HFFc6 (cell line): ENCODE data around the gene PNLIPRP1. TPM values are rescaled to one million over a fixed set of nuclear protein-coding genes. Genes with fewer than 3 reads are reported as not detected.

Experiments
- DNase-seq: peaks from one replicate; pipeline ENCODE4 v3.0.0-alpha.2; 2018
- H3K27ac Mint-ChIP-seq: 2 replicates; pipeline ENCODE4 v1.8.0; 2020; ENCODE audit warnings: mild to moderate bottlenecking, mixed read lengths
- H3K27me3 Mint-ChIP-seq: 2 replicates; pipeline ENCODE4 v1.8.0; 2021; ENCODE audit warnings: mild to moderate bottlenecking, moderate library complexity, mixed read lengths; ENCODE audit not compliant: insufficient read depth
- H3K36me3 Mint-ChIP-seq: 2 replicates; pipeline ENCODE4 v1.8.0; 2021; ENCODE audit warnings: low read depth, mixed read lengths
- H3K4me1 Mint-ChIP-seq: 2 replicates; pipeline ENCODE4 v1.8.0; 2020; ENCODE audit warnings: low read depth, mixed read lengths
- H3K4me3 Mint-ChIP-seq: 2 replicates; pipeline ENCODE4 v1.8.0; 2020; ENCODE audit warnings: mild to moderate bottlenecking, moderate library complexity, mixed read lengths
- H3K9me3 Mint-ChIP-seq: 2 replicates; pipeline ENCODE4 v1.8.0; 2020; ENCODE audit warnings: mild to moderate bottlenecking, mixed read lengths
- total RNA-seq, 6 experiments: library from RNA; stranded (reverse); fragmentation: NEBNext Ultra II Directional; extraction: Animal tissue kit (Norgen Biotek cat#: 25700); gene quantifications; 2 replicates in 1 of 6; 3 replicates in 5 of 6; pipeline ENCODE4 v1.2.3, GENCODE V29; 2021
- TF ChIP-seq, protein P1 (sequence below): fragments of 200-600 bp; sonication (generic); IDR thresholded peaks from 2 replicates; pipeline ENCODE4 v1.5.0; 2021; ENCODE audit warnings: antibody characterized with exemption, mild to moderate bottlenecking

The PNLIPRP1 gene
- total RNA-seq, 6 experiments from 2014 or later, result not detected

DNA sequence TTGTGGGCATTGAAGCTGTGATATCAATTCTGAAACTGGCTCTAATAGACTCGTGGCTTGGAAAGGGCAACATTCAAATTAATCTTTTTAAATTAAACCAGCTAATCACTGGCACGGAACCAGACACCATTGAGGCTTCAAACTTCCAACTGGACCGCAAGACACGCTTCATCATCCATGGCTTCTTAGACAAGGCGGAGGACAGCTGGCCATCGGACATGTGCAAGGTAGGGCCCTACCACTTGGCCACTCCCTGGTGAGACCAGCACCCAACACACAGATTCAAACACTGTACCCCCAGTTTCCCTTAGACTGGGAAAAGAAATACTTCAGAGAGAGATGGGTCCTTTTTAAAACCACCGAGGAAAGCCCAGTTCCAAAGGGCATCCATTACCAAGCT, 35.1 kb downstream of the PNLIPRP1 start:
- no peak for DNase-seq
- no peaks in the 10 kb centered on the region for H3K4me1 Mint-ChIP-seq
- H3K9me3 Mint-ChIP-seq, result no peaks in the 10 kb centered on the region; the same call in 1 of the 2 replicates
- H3K4me3 Mint-ChIP-seq, result no peak overlapping the region
- H3K27ac Mint-ChIP-seq, result no peak overlapping the region
- no peaks in the 10 kb centered on the region for H3K36me3 Mint-ChIP-seq
- peaks cover 15% of the 10 kb centered on the region for H3K27me3 Mint-ChIP-seq
- TF ChIP-seq, protein P1, sequence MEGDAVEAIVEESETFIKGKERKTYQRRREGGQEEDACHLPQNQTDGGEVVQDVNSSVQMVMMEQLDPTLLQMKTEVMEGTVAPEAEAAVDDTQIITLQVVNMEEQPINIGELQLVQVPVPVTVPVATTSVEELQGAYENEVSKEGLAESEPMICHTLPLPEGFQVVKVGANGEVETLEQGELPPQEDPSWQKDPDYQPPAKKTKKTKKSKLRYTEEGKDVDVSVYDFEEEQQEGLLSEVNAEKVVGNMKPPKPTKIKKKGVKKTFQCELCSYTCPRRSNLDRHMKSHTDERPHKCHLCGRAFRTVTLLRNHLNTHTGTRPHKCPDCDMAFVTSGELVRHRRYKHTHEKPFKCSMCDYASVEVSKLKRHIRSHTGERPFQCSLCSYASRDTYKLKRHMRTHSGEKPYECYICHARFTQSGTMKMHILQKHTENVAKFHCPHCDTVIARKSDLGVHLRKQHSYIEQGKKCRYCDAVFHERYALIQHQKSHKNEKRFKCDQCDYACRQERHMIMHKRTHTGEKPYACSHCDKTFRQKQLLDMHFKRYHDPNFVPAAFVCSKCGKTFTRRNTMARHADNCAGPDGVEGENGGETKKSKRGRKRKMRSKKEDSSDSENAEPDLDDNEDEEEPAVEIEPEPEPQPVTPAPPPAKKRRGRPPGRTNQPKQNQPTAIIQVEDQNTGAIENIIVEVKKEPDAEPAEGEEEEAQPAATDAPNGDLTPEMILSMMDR, result no peak

DNA sequence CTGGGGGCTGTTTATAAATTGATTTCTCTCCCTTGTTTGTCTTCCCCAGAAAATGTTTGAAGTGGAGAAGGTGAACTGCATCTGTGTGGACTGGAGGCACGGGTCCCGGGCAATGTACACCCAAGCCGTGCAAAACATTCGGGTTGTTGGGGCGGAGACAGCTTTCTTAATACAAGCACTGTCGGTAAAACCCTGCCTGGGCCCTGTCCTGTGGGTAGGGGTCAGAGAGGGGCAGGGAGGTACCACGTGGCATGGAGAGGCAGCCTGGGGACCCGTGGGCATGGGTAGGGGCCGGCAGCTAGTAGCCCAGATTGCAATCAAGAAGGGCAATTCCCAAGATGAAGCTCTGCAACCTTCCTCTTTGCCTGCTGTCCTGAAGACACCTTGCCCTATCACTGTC, 36.1 kb downstream of the PNLIPRP1 start:
- Mint-ChIP-seq H3K4me3 (no peak overlapping the region), H3K36me3 (no peaks in the 10 kb centered on the region), H3K4me1 (no peaks in the 10 kb centered on the region), H3K27me3 (peaks cover 16% of the 10 kb centered on the region), H3K9me3 (no peaks in the 10 kb centered on the region; the same call in 1 of the 2 replicates), H3K27ac (no peak overlapping the region)
- DNase-seq, result no peak
- TF ChIP-seq, protein P1, result no peak

GRCh38 chr10:116627386-116627933, 36.7 kb downstream of the PNLIPRP1 start:
- Mint-ChIP-seq H3K9me3 (no peaks in the 10 kb centered on the region), H3K27me3 (peaks cover 17% of the 10 kb centered on the region), H3K36me3 (no peaks in the 10 kb centered on the region), H3K4me1 (no peaks in the 10 kb centered on the region), H3K4me3 (no peak overlapping the region), H3K27ac (no peak overlapping the region)
- no peak for DNase-seq
- TF ChIP-seq, protein P1, result peak; percentile 72

DNA sequence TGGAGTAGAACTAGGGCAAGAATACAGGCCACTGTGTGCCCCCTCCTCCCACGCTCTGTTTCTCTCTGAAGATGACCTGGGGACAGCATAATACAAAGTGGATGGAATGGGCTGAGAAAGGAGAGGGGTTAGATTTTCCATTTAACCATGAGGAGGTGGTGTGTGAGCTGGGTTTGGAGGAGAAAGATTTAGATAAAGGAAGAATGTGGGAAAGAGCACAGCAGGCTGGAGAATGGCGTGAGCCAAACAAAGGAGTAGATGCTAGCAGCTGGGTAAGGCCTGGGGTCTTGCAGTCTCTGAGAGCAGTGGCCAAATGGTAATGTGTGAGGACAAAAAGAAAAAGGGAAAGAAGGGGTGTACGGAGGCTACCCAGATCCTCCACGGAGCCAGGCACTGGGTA, 38.6 kb downstream of the PNLIPRP1 start:
- no peaks in the 10 kb centered on the region for H3K4me1 Mint-ChIP-seq
- no peak overlapping the region for H3K27ac Mint-ChIP-seq

GRCh38 chr10:116630020-116630419, 39.3 kb downstream of the PNLIPRP1 start:
- Mint-ChIP-seq H3K9me3 (no peaks in the 10 kb centered on the region), H3K27me3 (peaks cover 19% of the 10 kb centered on the region), H3K36me3 (no peaks in the 10 kb centered on the region), H3K4me3 (no peak overlapping the region), H3K4me1 (no peaks in the 10 kb centered on the region), H3K27ac (no peak overlapping the region)
- no peak for DNase-seq
- TF ChIP-seq, protein P1, result no peak

More for the DNA sequence above, 38.6 kb downstream of the PNLIPRP1 start:
- no peak for DNase-seq
- H3K36me3 Mint-ChIP-seq, result no peaks in the 10 kb centered on the region
- peaks cover 19% of the 10 kb centered on the region for H3K27me3 Mint-ChIP-seq
- no peak overlapping the region for H3K4me3 Mint-ChIP-seq
- TF ChIP-seq, protein P1, result no peak
- no peaks in the 10 kb centered on the region for H3K9me3 Mint-ChIP-seq

DNA sequence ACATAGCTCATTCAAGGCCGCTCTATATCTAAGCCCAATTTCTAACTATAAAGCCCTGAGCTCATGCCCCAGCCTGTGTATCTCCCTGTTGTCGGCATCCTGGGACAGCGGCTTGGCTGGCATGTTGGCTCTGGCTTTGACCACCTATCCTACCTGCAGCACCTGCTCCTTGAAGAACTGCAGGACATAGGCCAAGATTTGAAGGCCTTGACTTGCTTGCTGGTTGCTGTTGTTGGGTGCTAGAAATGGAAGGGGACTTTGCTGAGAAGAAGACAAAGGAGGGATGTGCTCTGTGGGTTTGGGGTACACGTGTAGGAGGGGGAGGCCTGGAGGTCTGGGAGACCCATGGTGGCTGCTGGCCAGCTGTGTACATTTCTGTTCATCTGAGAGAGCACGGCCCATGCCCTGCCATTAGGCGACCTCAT, 41.1 kb downstream of the PNLIPRP1 start:
- Mint-ChIP-seq H3K36me3 (no peaks in the 10 kb centered on the region), H3K4me1 (no peaks in the 10 kb centered on the region), H3K9me3 (no peaks in the 10 kb centered on the region), H3K27ac (no peak overlapping the region), H3K4me3 (no peak overlapping the region), H3K27me3 (peaks cover 16% of the 10 kb centered on the region)
- DNase-seq, result no peak
- TF ChIP-seq, protein P1, result no peak
